ENCODE data around the gene LHFPL3.
"Not testable (repeated sequence)": the region's sequence is repeated elsewhere in the genome, so short reads cannot be mapped to it uniquely, and the experiment has no call there.

The LHFPL3 gene

DNA sequence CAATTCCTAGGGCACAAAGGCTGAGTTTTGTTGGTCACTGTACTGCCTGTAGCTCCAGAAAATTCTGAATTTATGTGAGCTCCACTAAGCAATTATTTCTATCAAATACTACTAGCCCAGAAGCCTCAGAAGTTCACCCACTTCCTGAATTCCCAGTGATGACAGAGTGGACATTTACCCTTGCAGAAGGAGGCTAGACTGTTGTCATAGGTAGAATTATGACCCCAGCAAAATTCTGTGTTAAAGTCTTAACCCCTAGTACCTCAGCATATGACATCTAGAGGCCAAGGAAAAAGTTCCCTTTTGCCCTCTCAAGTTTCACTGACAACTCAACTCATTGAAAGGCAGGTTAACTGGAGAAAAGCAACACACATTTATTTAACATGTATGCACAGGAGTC lies 606.9 kb downstream of the LHFPL3 start:
- DNase-seq (ENCODE audit: low read depth) = no peak
- H3K4me3 ChIP-seq (ENCODE audit: low read depth, low read length) = no peak overlapping the region

DNA sequence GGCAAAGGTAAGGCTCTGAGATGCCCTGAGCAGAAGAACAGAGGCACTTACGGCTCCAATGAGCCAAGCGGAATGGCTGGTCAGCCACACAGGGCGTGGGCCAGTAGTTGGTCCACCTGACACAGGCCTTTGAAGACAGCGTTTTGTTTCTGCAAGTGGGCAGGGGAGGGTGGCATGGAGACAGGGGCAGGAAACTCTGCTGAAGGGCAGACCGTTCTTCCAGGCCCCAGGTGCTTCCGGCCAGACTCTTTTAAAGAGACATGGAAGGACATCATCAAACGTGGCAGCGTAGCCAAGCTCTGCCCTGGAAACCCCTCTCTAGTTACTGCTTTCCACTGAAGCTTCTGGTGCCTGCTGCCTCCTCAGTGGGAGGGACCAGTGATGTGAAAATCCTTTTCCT lies 608.1 kb downstream of the LHFPL3 start:
- DNase-seq (ENCODE audit: low read depth) = no peak
- H3K4me3 ChIP-seq (ENCODE audit: low read depth, low read length) = no peak overlapping the region

DNA sequence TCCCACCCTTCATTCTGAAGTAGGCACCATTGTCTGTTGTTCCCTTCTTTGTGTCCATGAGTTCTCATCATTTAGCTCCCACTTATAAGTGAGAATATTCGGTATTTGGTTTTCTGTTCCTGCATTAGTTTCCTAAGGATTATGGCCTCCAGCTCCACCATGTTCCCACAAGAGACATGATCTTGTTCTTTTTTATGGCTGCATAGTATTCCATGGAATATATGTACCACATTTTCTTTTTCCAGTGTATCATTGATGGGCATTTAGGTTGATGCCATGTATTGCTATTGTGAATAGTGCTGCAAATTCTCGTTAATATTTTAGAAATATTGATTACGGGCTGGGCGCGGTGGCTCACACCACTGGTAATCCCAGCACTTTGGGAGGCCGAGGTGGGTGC lies 609.1 kb downstream of the LHFPL3 start:
- not testable (repeated sequence) for H3K4me3 ChIP-seq (ENCODE audit: low read depth, low read length); DNase-seq (ENCODE audit: low read depth)

DNA sequence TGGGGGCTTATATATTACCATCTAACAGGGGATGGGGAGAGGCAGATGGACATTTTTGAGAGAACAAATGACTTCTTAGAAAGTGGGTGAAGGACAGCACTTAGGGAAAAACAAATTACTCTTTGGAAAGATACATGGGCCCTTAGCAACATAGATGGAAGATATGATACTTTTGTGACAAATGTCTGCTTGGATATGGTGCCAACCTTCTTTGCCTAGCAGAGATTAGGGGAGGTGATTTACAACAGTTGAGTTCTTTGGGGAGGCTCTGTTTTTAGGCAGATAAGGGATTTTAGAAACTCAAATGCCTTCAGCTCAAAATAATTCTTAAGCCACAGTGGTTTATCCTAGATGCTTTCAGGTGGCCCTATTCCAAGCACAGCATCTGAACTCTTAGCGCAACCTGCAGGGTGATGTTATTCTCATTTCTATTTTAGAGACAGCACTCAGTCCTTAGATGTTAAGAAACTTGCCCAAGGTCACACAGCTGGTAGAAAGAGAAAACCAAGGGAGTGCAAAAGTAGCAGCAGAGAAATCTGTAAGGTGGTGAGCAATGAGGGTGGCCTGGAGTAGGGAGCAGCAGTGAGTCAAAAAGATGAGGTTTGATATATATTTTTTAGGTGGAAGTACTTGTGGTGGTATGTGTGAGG lies 610.5 kb downstream of the LHFPL3 start:
- DNase-seq (ENCODE audit: low read depth) = no peak
- H3K4me3 ChIP-seq (ENCODE audit: low read depth, low read length) = no peak overlapping the region

DNA sequence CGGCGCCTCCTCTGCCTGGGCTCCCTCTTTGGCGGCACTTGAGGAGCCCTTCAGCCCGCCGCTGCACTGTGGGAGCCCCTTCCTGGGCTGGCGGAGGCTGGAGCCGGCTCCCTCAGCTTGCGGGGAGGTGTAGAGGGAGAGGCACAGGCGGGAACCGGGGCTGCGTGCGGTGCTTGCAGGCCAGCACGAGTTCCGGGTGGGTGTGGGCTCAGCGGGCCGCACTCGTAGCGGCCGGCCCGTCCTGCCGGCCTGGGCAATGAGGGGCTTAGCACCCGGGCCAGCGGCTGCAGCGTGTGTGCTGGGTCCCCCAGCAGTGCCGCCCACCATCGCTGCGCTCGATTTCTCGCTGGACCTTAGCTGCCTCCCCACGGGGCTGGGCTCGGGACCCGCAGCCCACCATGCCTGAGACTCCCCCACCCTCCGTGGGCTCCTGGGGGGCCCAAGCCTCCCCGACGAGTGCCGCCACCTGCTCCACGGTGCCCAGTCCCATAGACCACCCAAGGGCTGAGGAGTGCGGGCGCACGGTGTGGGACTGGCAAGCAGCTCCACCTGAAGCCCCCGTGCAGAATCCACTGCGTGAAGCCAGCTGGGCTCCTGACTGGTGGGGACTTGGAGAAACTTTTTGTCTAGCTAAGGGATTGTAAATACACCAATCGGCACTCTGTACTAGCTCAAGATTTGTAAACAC lies 611.8 kb downstream of the LHFPL3 start:
- no peak overlapping the region for H3K4me3 ChIP-seq (ENCODE audit: low read depth, low read length)

DNA sequence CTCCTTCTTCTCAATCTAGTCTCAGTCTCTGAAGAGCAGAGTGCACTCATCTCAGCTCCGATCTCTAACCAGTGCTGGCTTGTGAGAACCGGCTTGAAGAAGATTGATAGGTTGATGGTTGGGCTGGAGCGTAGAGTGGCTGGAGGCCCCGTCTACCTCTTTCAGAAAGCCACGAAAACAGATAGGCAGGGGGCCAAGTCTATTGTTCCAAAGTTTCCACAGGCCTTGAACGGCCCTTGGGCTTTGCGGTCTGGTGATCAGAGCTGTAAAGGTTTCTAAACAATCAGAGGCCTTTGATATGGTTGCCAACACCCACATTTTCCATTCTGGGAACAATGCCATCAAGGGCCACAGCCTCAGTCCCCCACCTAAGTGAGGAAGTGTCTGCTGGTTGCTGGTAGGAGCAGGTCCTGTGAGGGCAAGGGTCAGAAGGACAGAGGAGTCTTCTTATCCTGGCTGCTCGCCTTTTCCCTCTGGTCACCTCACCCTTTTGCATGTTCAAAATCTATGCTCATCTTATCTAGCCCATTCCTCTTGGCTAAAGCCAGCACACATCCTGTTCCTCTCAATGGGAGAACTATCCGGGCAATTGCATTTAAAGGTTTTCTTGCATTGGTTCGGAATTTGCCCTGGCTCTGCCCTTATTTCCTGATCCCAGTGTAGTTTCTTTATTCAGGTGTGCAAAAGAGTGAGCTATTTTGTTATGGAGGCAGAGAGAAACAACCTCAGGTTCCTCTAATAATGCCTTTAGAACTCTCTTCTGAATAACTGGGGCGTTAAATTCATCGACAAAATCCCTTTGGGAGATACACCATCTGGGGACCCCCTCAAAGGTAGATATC lies 615.3 kb downstream of the LHFPL3 start:
- DNase-seq (ENCODE audit: low read depth) = no peak
- no peak overlapping the region for H3K4me3 ChIP-seq (ENCODE audit: low read depth, low read length)

More for the DNA sequence above, 611.8 kb downstream of the LHFPL3 start:
- DNase-seq (ENCODE audit: low read depth) = no peak

DNA sequence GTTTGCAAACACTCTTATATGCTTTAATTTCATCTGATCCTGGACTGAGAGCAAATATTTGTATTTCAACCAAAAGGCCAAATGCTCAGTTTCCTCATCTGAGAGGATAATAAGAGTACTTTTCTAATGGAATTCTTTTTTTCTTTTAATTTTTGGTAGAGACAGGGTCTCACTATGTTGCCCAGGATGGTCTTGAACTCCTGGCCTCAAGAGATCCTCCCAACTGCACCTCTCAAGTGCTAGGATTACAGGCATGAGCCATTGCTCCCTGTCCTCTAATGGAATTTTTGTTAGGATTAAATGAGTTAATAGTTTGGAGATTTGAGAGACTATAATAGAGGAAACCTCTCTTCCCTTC lies 617.2 kb downstream of the LHFPL3 start:
- DNase-seq (ENCODE audit: low read depth) = no peak
- no peak overlapping the region for H3K4me3 ChIP-seq (ENCODE audit: low read depth, low read length)

DNA sequence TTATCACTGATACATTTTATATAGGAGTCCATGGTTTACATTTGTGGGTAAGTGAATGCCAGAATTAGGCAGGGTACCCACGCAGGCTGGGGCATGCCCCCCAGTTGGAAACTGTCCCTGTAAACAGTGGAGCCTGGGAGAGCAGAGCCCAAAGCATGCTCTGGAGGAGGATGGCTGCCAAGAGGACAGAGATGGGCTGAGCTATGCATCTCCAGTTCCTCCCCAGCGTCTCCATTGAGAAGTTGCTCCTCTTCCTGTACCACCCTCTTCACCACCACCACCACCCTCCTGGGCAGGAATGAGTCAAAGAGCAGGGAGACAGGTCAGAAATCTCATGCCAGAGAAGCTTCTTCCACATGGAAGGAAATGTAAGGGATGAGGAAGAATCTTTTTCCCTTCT lies 617.9 kb downstream of the LHFPL3 start:
- H3K4me3 ChIP-seq (ENCODE audit: low read depth, low read length) = no peak overlapping the region
- no peak for DNase-seq (ENCODE audit: low read depth)

DNA sequence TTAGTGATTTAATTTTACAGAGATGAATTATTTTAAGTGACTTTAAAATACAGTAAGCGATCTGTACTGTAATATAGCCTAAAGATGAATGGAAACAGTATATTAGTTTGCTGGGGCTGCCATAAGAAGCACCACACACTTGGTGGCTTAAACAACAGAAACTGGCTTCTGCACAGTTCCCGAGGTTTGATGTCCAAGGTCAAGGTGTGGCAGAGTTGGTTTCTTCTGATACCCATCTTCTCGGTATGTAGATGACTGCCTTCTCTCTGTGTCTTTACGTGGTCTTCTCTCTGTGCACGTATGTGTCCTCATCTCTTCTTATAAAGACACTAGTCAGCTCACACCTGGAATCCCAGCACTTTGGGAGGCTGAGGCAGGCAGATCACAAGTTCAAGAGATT lies 621.6 kb downstream of the LHFPL3 start:
- DNase-seq (ENCODE audit: low read depth) = no peak
- H3K4me3 ChIP-seq (ENCODE audit: low read depth, low read length) = no peak overlapping the region

DNA sequence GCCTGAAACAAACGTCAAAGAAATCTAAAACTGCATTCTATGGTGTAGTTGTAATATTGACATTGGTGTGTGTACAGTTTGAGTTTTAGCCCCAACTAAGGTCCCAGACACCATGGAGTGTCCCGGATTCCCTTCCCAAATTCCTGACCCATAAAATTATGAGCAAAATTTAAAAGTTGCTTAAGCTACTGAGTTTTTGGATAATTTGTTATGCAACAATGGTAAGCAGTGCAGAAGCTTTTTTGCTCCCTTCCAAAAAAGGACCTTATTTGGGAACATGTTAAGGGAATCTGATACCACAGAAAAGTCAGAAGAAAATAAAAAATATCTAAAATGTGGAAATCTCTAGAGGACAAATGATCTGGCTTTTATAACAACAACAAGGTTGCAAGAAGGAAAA lies 622.4 kb downstream of the LHFPL3 start:
- no peak overlapping the region for H3K4me3 ChIP-seq (ENCODE audit: low read depth, low read length)
- DNase-seq (ENCODE audit: low read depth) = no peak

DNA sequence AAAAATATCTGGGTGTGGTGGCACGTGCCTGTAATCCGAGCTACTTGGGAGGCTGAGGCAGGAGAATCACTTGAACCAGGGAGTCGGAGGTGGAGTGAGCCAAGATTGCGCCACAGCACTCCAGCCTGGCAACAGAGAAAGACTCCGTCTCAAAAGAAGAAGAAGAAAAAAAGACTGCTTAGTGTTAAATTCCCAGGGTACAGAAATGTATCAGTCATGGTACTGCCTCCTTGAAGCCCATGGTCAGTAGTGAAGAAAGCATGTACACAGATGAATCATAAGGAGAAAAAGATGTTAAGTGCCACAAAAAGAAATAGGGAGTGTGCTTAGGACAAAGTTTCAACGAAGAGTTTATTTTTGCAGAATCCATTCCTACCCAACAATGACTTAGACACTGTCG lies 623.1 kb downstream of the LHFPL3 start:
- no peak overlapping the region for H3K4me3 ChIP-seq (ENCODE audit: low read depth, low read length)
- no peak for DNase-seq (ENCODE audit: low read depth)

DNA sequence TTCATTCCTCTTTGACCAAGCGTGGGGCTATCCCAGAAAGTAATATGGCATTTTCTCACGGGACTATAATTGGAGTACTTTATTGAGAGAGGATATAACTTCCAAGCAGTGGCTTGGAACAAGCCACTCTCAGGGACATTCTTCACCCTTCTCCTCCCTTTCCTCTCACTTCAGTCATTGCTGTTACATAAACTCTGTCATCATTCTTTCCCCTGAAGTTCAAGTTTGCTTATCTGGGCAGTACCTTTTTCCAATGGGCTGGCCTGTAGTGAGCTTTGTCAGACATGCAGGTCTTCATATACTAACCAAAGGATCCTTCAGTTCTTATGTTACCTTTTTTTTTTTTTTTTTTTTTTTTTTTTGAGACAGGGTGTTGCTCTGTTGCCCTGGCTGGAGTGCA lies 626.9 kb downstream of the LHFPL3 start:
- no peak overlapping the region for H3K4me3 ChIP-seq (ENCODE audit: low read depth, low read length)

More for the DNA sequence above, 626.9 kb downstream of the LHFPL3 start:
- no peak for DNase-seq (ENCODE audit: low read depth)
